ENCODE measurements around the gene ARAP1. TPM values are rescaled to one million over a fixed set of nuclear protein-coding genes. Genes with fewer than 3 reads are reported as not detected.

The ARAP1 gene
- total and polyA plus RNA-seq, 2 donors = 66.5 to 88.6 TPM

DNA sequence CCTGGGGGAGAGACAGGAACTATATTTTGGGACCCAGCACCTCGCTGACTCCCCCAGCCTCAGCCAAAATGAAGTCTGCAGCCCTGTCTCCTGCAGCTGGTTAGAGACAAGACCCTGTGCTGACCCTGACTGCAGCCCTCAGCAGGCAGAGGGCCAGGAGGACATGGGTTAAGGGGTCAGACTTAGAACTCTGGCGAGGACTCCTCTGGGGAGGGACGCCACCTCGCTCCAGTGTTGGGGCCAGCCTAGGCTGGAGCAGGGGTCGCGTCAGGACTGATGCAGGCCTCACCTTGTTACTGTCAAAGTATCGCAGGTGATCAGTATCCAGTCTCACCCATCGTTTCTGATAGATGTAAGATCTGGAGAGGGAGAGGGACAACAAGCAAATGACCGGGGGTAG lies 41.1 kb downstream of the ARAP1 start:
- DNase-seq (ENCODE audit: extremely low spot score) = no peak
- no peaks in the 10 kb centered on the region for H3K4me1 ChIP-seq (ENCODE audit: insufficient read depth)
- 91% methylated on average over 9 of the region's 9 CpGs for WGBS
- H3K27ac ChIP-seq (ENCODE audit: low read depth) = no peak overlapping the region
- H3K4me3 ChIP-seq (ENCODE audit: low read depth, low read length) = no peak overlapping the region
- H3K36me3 ChIP-seq (ENCODE audit: insufficient read depth) = peaks cover 8% of the 10 kb centered on the region

DNA sequence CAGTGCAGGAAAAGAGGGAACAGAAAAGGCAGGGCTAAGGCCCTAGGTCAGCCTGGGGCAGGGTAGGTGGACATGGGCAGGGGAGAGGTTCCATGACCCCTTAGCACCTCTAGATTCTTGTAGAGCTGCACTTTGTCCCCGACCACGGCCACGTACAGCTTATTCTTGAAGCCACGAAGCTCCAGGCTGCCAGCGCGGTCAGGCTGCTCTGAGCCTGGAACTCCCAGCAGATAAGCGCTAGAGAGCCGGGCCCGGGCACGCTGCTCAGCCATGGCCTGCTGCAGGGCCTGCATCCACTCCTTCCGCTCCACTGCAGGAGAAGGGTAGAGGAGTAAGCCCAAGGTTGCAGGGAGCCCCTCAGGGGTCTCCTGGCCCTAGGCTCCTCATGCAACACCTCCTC lies 41.9 kb downstream of the ARAP1 start:
- Histone ChIP-seq H3K36me3 (ENCODE audit: insufficient read depth) (peaks cover 8% of the 10 kb centered on the region), H3K4me3 (ENCODE audit: low read depth, low read length) (no peak overlapping the region), H3K27ac (ENCODE audit: low read depth) (no peak overlapping the region), H3K4me1 (ENCODE audit: insufficient read depth) (no peaks in the 10 kb centered on the region)
- WGBS = 94% methylated on average over 11 of the region's 11 CpGs
- DNase-seq (ENCODE audit: extremely low spot score) = no peak

DNA sequence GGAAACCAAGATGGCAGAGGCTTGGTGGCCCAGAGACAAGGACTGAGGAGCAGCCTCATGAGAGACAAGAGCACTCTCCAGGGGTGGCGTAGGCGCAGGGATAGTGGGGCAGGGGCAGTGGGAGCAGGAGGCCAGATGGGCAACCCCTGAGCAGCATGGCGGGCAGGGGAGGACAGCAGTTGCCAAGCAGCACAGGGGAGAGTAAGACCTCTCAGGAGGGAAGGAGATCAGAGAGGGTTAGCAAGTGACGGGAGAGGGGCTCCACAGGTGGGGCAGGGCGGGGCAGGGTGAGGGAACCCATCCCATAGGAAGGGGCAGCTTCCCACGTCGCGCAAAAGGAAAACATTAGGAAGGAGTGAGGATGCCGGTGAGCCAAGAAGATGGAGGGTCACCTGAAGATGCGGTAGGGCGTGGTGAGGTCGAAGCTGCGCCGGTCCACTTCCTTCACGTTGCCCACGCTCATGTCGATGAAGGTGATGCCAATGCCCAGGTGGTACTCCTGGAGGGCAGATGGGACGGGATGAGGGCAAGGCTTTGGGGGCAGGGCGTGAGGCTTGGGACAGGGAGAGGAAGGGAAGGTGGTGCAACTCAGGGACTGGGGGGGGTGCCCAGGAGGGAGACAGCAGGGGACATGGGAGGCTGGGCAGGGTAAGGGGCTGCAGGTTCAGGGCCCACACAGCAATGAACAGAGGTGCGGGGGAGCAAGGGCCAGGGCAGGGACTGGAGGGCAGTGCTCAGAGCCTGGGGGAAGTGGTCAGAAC lies 42.5 kb downstream of the ARAP1 start:
- 95% methylated on average over 20 of the region's 20 CpGs for WGBS
- no peak for DNase-seq (ENCODE audit: extremely low spot score)
- Histone ChIP-seq H3K36me3 (ENCODE audit: insufficient read depth) (peaks cover 8% of the 10 kb centered on the region), H3K27ac (ENCODE audit: low read depth) (no peak overlapping the region), H3K4me3 (ENCODE audit: low read depth, low read length) (no peak overlapping the region), H3K4me1 (ENCODE audit: insufficient read depth) (no peaks in the 10 kb centered on the region)

- 93% methylated on average over 9 of the region's 9 CpGs for WGBS
- Histone ChIP-seq H3K4me1 (ENCODE audit: insufficient read depth) (no peaks in the 10 kb centered on the region), H3K36me3 (ENCODE audit: insufficient read depth) (peaks cover 2% of the 10 kb centered on the region), H3K27ac (ENCODE audit: low read depth) (no peak overlapping the region), H3K4me3 (ENCODE audit: low read depth, low read length) (no peak overlapping the region)
- no peak for DNase-seq (ENCODE audit: extremely low spot score)
These were observed 45.2 kb downstream of the ARAP1 start for GRCh38 chr11:72707032-72707431.

DNA sequence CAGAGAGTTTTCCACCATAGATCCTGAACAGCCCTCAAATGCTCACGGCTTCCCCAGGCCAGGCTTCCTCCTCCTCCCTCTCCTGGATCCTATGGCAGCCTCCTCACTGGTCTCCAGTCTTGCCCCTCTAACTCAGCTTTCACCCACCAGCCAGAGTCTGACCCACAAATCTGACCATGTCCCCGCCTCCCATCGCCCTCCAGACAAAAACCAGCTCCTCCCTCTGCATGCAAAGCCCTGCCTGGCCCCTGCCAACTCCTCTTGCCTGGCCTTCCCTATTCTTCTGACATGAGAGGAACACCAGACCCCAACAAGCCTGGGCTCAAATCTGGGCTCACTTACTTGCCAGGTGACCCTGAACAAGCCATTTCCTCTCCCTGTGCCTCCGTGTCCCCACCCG lies 45.6 kb downstream of the ARAP1 start:
- Histone ChIP-seq H3K36me3 (ENCODE audit: insufficient read depth) (peaks cover 2% of the 10 kb centered on the region), H3K27ac (ENCODE audit: low read depth) (no peak overlapping the region)
- WGBS = 71% methylated on average over 5 of the region's 5 CpGs

GRCh38 chr11:72705442-72706365 lies 46.5 kb downstream of the ARAP1 start:
- Histone ChIP-seq H3K4me1 (ENCODE audit: insufficient read depth) (no peaks in the 10 kb centered on the region), H3K4me3 (ENCODE audit: low read depth, low read length) (no peak overlapping the region), H3K36me3 (ENCODE audit: insufficient read depth) (no peaks in the 10 kb centered on the region), H3K27ac (ENCODE audit: low read depth) (no peak overlapping the region)
- DNase-seq (ENCODE audit: extremely low spot score) = no peak
- 72% methylated on average over 12 of the region's 12 CpGs for WGBS

More for the DNA sequence above, 45.6 kb downstream of the ARAP1 start:
- Histone ChIP-seq H3K4me3 (ENCODE audit: low read depth, low read length) (no peak overlapping the region), H3K4me1 (ENCODE audit: insufficient read depth) (no peaks in the 10 kb centered on the region)
- no peak for DNase-seq (ENCODE audit: extremely low spot score)

DNA sequence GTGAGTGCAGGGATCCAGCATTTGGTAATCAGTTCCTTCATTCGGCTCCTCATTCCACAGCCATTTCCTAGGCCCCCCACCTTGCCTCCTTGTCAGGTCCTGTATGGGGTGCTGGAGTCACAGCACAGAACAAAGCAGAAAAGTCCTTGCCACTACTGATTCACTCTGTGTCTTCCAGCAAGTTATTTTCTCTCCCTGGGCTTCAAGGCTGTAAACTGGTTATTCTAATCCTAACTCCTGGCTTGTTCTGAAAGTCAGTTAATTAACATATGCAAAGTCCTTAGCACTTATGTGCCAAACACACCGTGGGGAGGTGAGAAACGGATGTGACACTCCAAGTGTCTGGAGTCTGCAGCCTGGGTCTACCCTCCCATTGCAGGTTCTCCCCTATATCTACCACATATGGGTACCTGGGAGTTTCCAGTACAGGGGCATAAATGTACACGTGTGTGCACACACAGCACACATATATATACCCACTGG lies 47.4 kb downstream of the ARAP1 start:
- no peaks in the 10 kb centered on the region for H3K4me1 ChIP-seq (ENCODE audit: insufficient read depth)
- no peak overlapping the region for H3K27ac ChIP-seq (ENCODE audit: low read depth)
- DNase-seq (ENCODE audit: extremely low spot score) = no peak
- no peak overlapping the region for H3K4me3 ChIP-seq (ENCODE audit: low read depth, low read length)
- no peaks in the 10 kb centered on the region for H3K36me3 ChIP-seq (ENCODE audit: insufficient read depth)
- 52% methylated on average over 4 of the region's 4 CpGs for WGBS

GRCh38 chr11:72704028-72704782 lies 48.0 kb downstream of the ARAP1 start:
- 71% methylated on average over 13 of the region's 13 CpGs for WGBS
- Histone ChIP-seq H3K4me3 (ENCODE audit: low read depth, low read length) (no peak overlapping the region), H3K27ac (ENCODE audit: low read depth) (no peak overlapping the region), H3K4me1 (ENCODE audit: insufficient read depth) (no peaks in the 10 kb centered on the region), H3K36me3 (ENCODE audit: insufficient read depth) (no peaks in the 10 kb centered on the region)
- no peak for DNase-seq (ENCODE audit: extremely low spot score)

DNA sequence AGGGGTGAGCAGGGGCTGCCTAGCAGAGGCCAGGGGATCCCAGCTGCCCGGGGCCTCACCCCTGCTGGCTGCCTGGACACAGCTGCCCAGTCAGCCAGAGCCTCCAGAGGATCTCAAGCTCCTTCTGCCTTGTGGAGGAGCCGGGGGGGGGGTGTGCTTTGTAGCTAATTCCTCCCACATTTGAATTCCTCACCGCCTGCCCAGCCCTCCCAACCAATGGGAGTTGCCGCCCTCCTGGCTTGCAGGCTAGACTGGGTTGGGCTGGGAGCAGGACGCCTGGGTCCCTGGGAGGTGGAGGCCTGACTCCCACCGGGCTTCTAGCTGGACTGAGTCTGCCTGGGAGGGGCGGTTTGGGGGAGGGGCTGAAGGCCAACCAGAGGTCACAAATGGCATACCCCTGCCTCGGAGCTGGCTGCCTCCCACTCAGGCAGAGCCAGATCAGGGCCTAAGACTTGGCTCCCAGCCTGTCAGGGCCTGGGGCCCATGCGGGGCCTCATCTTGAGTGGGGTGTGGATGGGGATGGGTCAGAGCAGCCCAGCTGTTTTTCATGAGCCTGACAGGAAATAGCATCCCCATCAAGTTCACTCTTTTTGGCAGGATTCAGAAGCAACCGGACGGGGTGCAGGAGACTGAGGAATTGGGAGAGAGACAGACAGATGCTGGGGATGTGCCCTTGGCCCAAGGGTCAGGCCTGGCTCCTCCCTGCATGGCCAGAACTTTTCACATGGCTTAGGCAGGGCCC lies 48.8 kb downstream of the ARAP1 start:
- H3K27ac ChIP-seq (ENCODE audit: low read depth) = no peak overlapping the region
- peak; percentile 59 for DNase-seq (ENCODE audit: extremely low spot score)
- 23% methylated on average over 11 of the region's 11 CpGs for WGBS

DNA sequence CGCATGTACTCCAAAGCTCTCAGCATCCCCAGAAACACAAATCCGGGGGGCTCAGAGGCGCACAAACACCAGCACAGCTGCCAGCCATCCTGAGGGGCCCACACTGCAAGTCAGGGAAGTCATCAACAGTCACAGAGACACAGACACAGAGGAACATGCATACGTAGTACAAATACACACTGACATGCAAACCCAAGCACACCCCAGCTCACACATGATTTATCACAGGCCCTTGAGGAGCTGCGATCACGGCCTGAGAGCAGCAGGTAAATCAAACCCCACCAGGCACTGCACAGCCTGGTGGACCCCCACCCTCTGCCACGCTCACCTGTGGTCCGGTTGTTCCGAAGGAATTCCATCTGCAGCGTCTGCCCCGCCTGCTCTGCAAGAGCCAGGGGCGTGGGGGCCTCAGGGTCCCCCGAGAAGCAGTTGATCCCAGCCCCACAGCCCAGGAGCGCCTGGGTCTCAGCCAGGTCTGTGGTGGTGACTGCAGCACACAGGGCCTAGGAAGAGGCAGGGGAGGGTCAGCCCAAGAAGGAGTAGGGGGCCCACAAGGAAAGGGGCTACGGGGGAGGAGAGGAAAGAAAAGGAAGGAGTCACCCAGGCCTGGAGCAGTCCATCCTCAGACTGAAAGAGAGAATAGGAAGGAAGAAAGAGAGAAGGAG lies 49.5 kb downstream of the ARAP1 start:
- Histone ChIP-seq H3K4me3 (ENCODE audit: low read depth, low read length) (no peak overlapping the region), H3K36me3 (ENCODE audit: insufficient read depth) (no peaks in the 10 kb centered on the region)
- no peak for DNase-seq (ENCODE audit: extremely low spot score)

More for the DNA sequence above, 48.8 kb downstream of the ARAP1 start:
- no peaks in the 10 kb centered on the region for H3K4me1 ChIP-seq (ENCODE audit: insufficient read depth)
- H3K36me3 ChIP-seq (ENCODE audit: insufficient read depth) = no peaks in the 10 kb centered on the region
- H3K4me3 ChIP-seq (ENCODE audit: low read depth, low read length) = no peak overlapping the region

DNA sequence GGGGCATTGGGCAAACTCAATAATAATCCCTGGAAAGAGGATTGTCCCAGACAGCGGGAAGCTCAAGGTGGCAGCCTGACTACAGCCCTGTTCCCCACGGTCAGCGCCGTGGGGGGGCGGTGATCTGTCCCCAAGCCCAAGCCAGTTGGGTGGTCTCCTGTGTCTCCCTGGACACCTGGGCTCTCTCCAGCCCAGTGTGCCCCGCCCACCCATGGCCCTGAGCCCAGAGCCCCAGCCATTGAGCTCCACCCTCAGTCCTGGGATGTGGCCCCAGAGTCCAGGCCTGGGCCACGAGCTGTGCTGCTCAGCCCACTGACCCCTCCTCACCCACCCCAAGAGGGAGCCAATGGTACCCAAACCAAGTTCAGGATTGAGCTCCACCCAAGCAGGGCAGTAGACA lies 50.1 kb downstream of the ARAP1 start:
- Histone ChIP-seq H3K4me1 (ENCODE audit: insufficient read depth) (no peaks in the 10 kb centered on the region), H3K36me3 (ENCODE audit: insufficient read depth) (no peaks in the 10 kb centered on the region), H3K4me3 (ENCODE audit: low read depth, low read length) (no peak overlapping the region), H3K27ac (ENCODE audit: low read depth) (no peak overlapping the region)
- no peak for DNase-seq (ENCODE audit: extremely low spot score)
- WGBS = 53% methylated on average over 7 of the region's 7 CpGs

More for the DNA sequence above, 49.5 kb downstream of the ARAP1 start:
- Histone ChIP-seq H3K4me1 (ENCODE audit: insufficient read depth) (no peaks in the 10 kb centered on the region), H3K27ac (ENCODE audit: low read depth) (no peak overlapping the region)
- WGBS = 49% methylated on average over 15 of the region's 15 CpGs

DNA sequence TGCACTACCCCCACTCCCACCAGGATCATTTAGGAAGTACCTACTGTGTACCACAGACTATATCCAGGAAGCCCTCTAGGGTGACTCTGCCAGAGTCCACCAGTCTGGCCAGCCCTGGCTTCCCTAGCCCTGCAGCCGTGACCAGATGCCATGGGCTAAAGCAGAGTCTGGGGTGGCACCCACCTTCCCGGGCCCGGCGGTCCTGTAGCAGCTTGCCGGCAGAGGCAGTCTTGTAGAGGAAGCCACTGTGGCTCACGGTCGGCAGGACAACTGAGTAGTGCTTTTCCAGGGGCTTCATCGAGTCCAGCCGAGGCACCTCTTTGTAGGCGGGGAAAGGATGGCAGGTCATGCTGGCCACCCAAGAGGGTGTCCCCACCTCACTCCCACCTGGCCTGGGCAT lies 50.7 kb downstream of the ARAP1 start:
- Histone ChIP-seq H3K36me3 (ENCODE audit: insufficient read depth) (peaks cover under 1% of the 10 kb centered on the region), H3K27ac (ENCODE audit: low read depth) (no peak overlapping the region), H3K4me1 (ENCODE audit: insufficient read depth) (no peaks in the 10 kb centered on the region), H3K4me3 (ENCODE audit: low read depth, low read length) (no peak overlapping the region)
- no peak for DNase-seq (ENCODE audit: extremely low spot score)
- WGBS = 86% methylated on average over 10 of the region's 10 CpGs

Measured in urinary bladder (tissue), 4 donors.